ENCODE measurements around the gene ABCF1. TPM values are rescaled to one million over a fixed set of nuclear protein-coding genes. Genes with fewer than 3 reads are reported as not detected.

ABCF1 gene
- total and polyA plus RNA-seq, 12 donors, result 32.6 to 49.1 (median 41.9) TPM

GRCh38 chr6:30618270-30618797 is 47.1 kb downstream of the ABCF1 start:
- H3K4me3 ChIP-seq, result peak overlapping the region; percentile 51 to 91 (median 64)
- peak overlapping the region; percentile 86 to 98 (median 95) for H3K27ac ChIP-seq
- no peak for ATAC-seq
- DNase-seq, result no peak
- peaks cover 4 to 65% (median 41%) of the 10 kb centered on the region in 9 donors for H3K36me3 ChIP-seq
- WGBS, 2 donors, result 5 to 6% methylated on average over 8 of the region's 8 CpGs
- peaks cover 12 to 31% (median 27%) of the 10 kb centered on the region in 9 donors for H3K4me1 ChIP-seq
- intact Hi-C loops (cut with DNase I), result loop anchor here in 3 of 10 donors (5.0 kb wide), 3 partner anchors 69 to 124 kb away; partner anchors contain the start of genes FLOT1 (in 1 of the 3), IER3 (in 1 of the 3), PPP1R18 (in 1 of the 3) and TUBB (in 1 of the 3)
- TF ChIP-seq CTCF (IDR thresholded peaks at IDR 0.05), result no peak
- H3K27me3 ChIP-seq, result no peaks in the 10 kb centered on the region
- H3K9me3 ChIP-seq, result no peaks in the 10 kb centered on the region

GRCh38 chr6:30619561-30619960 is 48.3 kb downstream of the ABCF1 start:
- TF ChIP-seq CTCF (IDR thresholded peaks at IDR 0.05), result no peak
- intact Hi-C loops (cut with DNase I), result loop anchor here in 3 of 10 donors (5.0 kb wide), 3 partner anchors 68 to 123 kb away; partner anchors contain the start of genes FLOT1 (in 1 of the 3), IER3 (in 1 of the 3), PPP1R18 (in 1 of the 3) and TUBB (in 1 of the 3)
- Histone ChIP-seq H3K9me3 (no peaks in the 10 kb centered on the region), H3K27me3 (no peaks in the 10 kb centered on the region), H3K27ac (peak overlapping the region in 3 of 10 donors; percentile 89 to 97 (median 90)), H3K36me3 (peaks cover 6 to 71% (median 50%) of the 10 kb centered on the region in 9 donors), H3K4me3 (no peak overlapping the region), H3K4me1 (peaks cover 9 to 18% (median 15%) of the 10 kb centered on the region in 9 donors)
- ATAC-seq (no peak), DNase-seq (no peak)
- 97% methylated on average over 11 of the region's 11 CpGs for WGBS, 2 donors

GRCh38 chr6:30625511-30625910 is 54.3 kb downstream of the ABCF1 start:
- Histone ChIP-seq H3K4me3 (no peak overlapping the region), H3K9me3 (no peaks in the 10 kb centered on the region), H3K27ac (no peak overlapping the region), H3K36me3 (peaks cover 0 to 86% (median 50%) of the 10 kb centered on the region in 9 donors), H3K27me3 (no peaks in the 10 kb centered on the region), H3K4me1 (peaks cover 3 to 20% (median 10%) of the 10 kb centered on the region in 9 donors)
- DNase-seq, result no peak
- 96 to 98% methylated on average over 8 of the region's 8 CpGs for WGBS, 2 donors
- intact Hi-C loops (cut with DNase I), result loop anchor here in 3 of 10 donors (5.0 kb wide), 2 partner anchors 47 to 97 kb away; partner anchors contain the start of genes DHX16 (in 2 of the 3) and TUBB (in 1 of the 3)
- peak in 1 of 8 donors; percentile 6 for ATAC-seq
- no peak for TF ChIP-seq CTCF (IDR thresholded peaks at IDR 0.05)

GRCh38 chr6:30626484-30627366 is 55.5 kb downstream of the ABCF1 start, which contains the start of gene ATAT1:
ATAT1 (plus strand) TSS chr6:30626874.
- Histone ChIP-seq H3K4me1 (peaks cover 3 to 20% (median 10%) of the 10 kb centered on the region in 9 donors), H3K27me3 (no peaks in the 10 kb centered on the region), H3K4me3 (peak within 1 kb of the TSS; percentile 38 to 86 (median 60)), H3K27ac (peak within 1 kb of the TSS; percentile 74 to 94 (median 84)), H3K9me3 (no peaks in the 10 kb centered on the region), H3K36me3 (peaks cover 0 to 86% (median 38%) of the 10 kb centered on the region in 9 donors)
- peak in 7 of 9 donors; percentile 16 to 63 (median 48) for TF ChIP-seq CTCF (IDR thresholded peaks at IDR 0.05)
- DNase-seq, result peak; percentile 89 to 91
- 2 to 3% methylated on average over 36 of the region's 36 CpGs for WGBS, 2 donors
- ATAC-seq, result peak; percentile 94 to 99 (median 97)
- intact Hi-C loops (cut with DNase I), result loop anchor here in 3 of 10 donors (5.0 kb wide), 2 partner anchors 46 to 96 kb away; partner anchors contain the start of genes DHX16 (in 2 of the 3) and TUBB (in 1 of the 3)
